OCI-LY3 (cell line): ENCODE measurements around the gene APPL2.

ENCODE experiments used
- H2AFZ ChIP-seq: fragments of 200-600, 300-600 bp; shearing (Covaris generic); 2 replicates; pipeline ENCODE4 v1.6.0; 2014; ENCODE audit warnings: antibody characterized with exemption, low read depth, low read length
- H3K27ac ChIP-seq: fragments of 200-600, 300-600 bp; sonication (generic); 2 replicates; pipeline ENCODE4 v1.5.1; 2014; ENCODE audit warnings: mild to moderate bottlenecking, low read length, moderate library complexity, mixed read lengths
- H3K27me3 ChIP-seq: fragments of 200-600, 300-600 bp; sonication (generic); 2 replicates; pipeline ENCODE4 v1.6.1; 2014; ENCODE audit warnings: low read depth, low read length, mixed read lengths
- H3K36me3 ChIP-seq: fragments of 200-600, 300-600 bp; sonication (generic); replicated peaks from 2 replicates; pipeline ENCODE3; 2014; ENCODE audit warnings: low read depth, low read length, mixed read lengths
- H3K4me1 ChIP-seq: fragments of 300-600, 200-600 bp; sonication (generic); 2 replicates; pipeline ENCODE4 v1.6.1; 2014; ENCODE audit warnings: low read length, mixed read lengths
- H3K4me2 ChIP-seq: fragments of 200-600, 300-600 bp; sonication (generic); 2 replicates; pipeline ENCODE4 v1.6.1; 2014; ENCODE audit warnings: low read length, mixed read lengths
- H3K4me3 ChIP-seq: fragments of 300-600, 200-600 bp; sonication (generic); 2 replicates; pipeline ENCODE4 v1.5.1; 2014; ENCODE audit warnings: antibody characterized with exemption, mild to moderate bottlenecking, low read length, moderate library complexity
- H3K79me2 ChIP-seq: fragments of 300-600, 200-600 bp; shearing (Covaris generic); 2 replicates; pipeline ENCODE4 v1.6.1; 2014; ENCODE audit warnings: mild to moderate bottlenecking, low read length, mixed read lengths
- H3K9ac ChIP-seq: fragments of 300-600, 200-600 bp; shearing (Covaris generic); 2 replicates; pipeline ENCODE4 v1.6.0; 2014; ENCODE audit warnings: mild to moderate bottlenecking, low read length, moderate library complexity
- H3K9me3 ChIP-seq: fragments of 200-600, 300-600 bp; shearing (Covaris generic); 2 replicates; pipeline ENCODE4 v1.6.1; 2014; ENCODE audit warnings: low read length, mixed read lengths; ENCODE audit not compliant: insufficient read depth
- H4K20me1 ChIP-seq: fragments of 200-600, 300-600 bp; sonication (generic); 2 replicates; pipeline ENCODE4 v1.6.1; 2016; ENCODE audit warnings: low read length, mixed read lengths; ENCODE audit not compliant: insufficient read depth
- EZH2phosphoT487 ChIP-seq: fragments of 200-600 bp; shearing (Covaris generic); IDR thresholded peaks from 2 replicates; pipeline ENCODE4 v1.6.1; 2018; ENCODE audit warnings: antibody characterized with exemption, mixed run types, low read depth
- TF ChIP-seq, protein P1 (sequence below): fragments of 200-600, 300-600 bp; sonication (generic); IDR thresholded peaks from 2 replicates; pipeline ENCODE4 v1.5.1; 2014; ENCODE audit warnings: antibody characterized with exemption, low read length, low read depth

The APPL2 gene

DNA sequence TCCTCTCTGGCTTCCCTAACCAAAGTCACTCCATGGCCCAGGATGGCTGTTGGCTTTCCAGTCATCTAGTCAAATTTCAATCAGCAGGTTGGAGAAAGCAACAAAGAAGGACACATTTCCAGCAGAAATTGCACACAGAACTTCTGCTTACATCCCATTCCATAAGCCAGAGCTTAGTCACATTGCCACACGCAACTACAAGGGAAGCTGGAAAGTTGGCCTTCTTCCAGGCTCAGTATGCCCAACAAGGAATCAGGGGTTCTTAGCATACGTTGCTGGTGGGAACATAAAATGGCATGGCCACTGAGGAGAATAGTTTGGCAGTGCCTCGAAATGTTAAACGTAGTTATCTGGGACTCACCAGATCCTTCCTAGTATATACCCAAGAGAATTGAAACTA, 9.3 kb upstream of the APPL2 start:
- no peaks in the 10 kb centered on the region for H4K20me1 ChIP-seq
- no peak overlapping the region for H3K4me2 ChIP-seq
- peaks cover 2% of the 10 kb centered on the region; the same call in 1 of the 2 replicates for H3K4me1 ChIP-seq
- H2AFZ ChIP-seq = no peak overlapping the region
- TF ChIP-seq, protein P1, sequence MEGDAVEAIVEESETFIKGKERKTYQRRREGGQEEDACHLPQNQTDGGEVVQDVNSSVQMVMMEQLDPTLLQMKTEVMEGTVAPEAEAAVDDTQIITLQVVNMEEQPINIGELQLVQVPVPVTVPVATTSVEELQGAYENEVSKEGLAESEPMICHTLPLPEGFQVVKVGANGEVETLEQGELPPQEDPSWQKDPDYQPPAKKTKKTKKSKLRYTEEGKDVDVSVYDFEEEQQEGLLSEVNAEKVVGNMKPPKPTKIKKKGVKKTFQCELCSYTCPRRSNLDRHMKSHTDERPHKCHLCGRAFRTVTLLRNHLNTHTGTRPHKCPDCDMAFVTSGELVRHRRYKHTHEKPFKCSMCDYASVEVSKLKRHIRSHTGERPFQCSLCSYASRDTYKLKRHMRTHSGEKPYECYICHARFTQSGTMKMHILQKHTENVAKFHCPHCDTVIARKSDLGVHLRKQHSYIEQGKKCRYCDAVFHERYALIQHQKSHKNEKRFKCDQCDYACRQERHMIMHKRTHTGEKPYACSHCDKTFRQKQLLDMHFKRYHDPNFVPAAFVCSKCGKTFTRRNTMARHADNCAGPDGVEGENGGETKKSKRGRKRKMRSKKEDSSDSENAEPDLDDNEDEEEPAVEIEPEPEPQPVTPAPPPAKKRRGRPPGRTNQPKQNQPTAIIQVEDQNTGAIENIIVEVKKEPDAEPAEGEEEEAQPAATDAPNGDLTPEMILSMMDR = no peak
- no peak for TF ChIP-seq EZH2phosphoT487
- H3K9me3 ChIP-seq = no peaks in the 10 kb centered on the region
- no peaks in the 10 kb centered on the region for H3K27me3 ChIP-seq
- H3K9ac ChIP-seq = no peak overlapping the region
- no peak overlapping the region for H3K4me3 ChIP-seq
- no peak overlapping the region for H3K27ac ChIP-seq
- no peaks in the 10 kb centered on the region for H3K79me2 ChIP-seq
- no peaks in the 10 kb centered on the region for H3K36me3 ChIP-seq

DNA sequence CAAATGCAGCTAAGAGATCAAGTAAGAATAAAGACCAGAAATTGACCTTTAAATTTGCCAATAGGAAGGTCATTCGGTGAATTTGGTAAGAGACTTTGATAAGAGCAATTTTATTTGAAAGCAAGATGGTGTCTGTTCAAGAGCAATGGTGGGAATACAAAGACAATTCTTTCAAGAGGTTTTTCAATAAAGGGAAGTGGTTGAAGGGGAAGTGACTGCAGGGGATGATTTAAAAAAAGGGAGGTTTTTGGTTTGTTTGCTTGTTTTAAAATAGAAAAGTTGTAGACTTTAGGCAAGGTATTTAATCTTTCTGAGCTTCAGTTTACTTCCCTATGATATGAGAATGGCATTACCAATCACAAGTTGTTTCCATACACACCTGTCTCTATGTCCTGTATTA, 4.3 kb upstream of the APPL2 start:
- Histone ChIP-seq H3K4me2 (no peak overlapping the region), H2AFZ (no peak overlapping the region)

DNA sequence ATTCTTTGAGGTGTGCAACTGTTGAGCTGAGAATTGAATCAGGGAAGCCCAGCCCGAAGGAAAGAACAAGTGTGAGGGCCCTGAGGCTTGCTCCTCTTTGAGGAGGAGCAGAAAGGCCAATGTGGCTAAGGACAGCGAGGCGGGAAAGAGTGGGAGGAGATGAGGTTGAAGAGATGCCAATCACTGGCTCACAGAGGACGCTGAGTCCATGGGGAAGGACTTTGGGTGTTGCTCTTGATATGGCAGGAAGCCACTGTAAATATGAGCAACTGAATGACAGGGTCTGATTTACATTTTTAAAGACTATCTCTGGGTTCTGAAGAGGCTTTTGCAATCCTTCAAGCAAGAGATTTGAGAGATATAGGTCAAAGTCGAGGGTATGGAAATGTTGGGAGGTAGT, 3.3 kb upstream of the APPL2 start:
- Histone ChIP-seq H3K36me3 (no peaks in the 10 kb centered on the region), H3K9me3 (no peaks in the 10 kb centered on the region), H3K79me2 (0 out of 2 replicates have a peak, but pooled peaks cover 5% of the 10 kb centered on the region), H3K4me2 (no peak overlapping the region), H3K9ac (no peak overlapping the region), H3K27me3 (no peaks in the 10 kb centered on the region), H4K20me1 (no peaks in the 10 kb centered on the region), H3K27ac (no peak overlapping the region), H3K4me3 (no peak overlapping the region), H3K4me1 (peaks cover 16% of the 10 kb centered on the region), H2AFZ (no peak overlapping the region)
- TF ChIP-seq, protein P1 = no peak
- TF ChIP-seq EZH2phosphoT487 = no peak

More for the DNA sequence above, 4.3 kb upstream of the APPL2 start:
- Histone ChIP-seq H3K9ac (no peak overlapping the region), H3K27me3 (no peaks in the 10 kb centered on the region), H3K4me1 (peaks cover 10% of the 10 kb centered on the region), H3K36me3 (no peaks in the 10 kb centered on the region), H4K20me1 (no peaks in the 10 kb centered on the region), H3K27ac (no peak overlapping the region), H3K79me2 (0 out of 2 replicates have a peak, but pooled peaks cover 4% of the 10 kb centered on the region), H3K9me3 (no peaks in the 10 kb centered on the region), H3K4me3 (no peak overlapping the region)
- no peak for TF ChIP-seq EZH2phosphoT487
- TF ChIP-seq, protein P1 = no peak

DNA sequence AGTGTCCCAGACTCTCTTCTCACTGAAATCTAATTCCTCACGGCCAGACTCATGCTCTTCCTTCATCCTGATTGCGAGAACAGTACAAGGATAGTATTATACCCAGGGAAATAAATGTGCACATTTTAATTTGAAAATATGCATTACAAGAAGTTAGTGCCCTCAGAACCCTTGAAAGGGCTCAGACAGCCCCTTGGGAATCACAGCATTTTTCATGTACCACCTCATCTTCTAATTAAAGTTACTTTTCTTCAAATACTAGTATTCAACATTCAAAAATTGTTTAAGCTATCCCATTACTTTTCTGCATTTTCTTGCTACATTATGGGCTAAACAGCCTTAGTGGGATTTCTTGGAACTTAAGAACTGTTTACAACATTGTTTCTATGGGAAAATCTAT, 1.7 kb upstream of the APPL2 start:
- Histone ChIP-seq H3K4me2 (no peak overlapping the region), H3K9ac (no peak overlapping the region), H3K4me1 (peaks cover 16% of the 10 kb centered on the region), H3K27me3 (no peaks in the 10 kb centered on the region), H3K36me3 (no peaks in the 10 kb centered on the region), H4K20me1 (no peaks in the 10 kb centered on the region), H3K9me3 (no peaks in the 10 kb centered on the region), H3K79me2 (0 out of 2 replicates have a peak, but pooled peaks cover 5% of the 10 kb centered on the region), H3K4me3 (no peak overlapping the region), H3K27ac (no peak overlapping the region), H2AFZ (no peak overlapping the region)
- TF ChIP-seq EZH2phosphoT487 = no peak
- TF ChIP-seq, protein P1 = no peak
